GM21381 (cell line): ENCODE data around the gene GPR6.

Source experiments
- ATAC-seq: cut with Tn5 transposase; IDR thresholded peaks from one replicate; pipeline ENCODE4 v1.9.1; 2021; ENCODE audit warnings: mild to moderate bottlenecking, moderate library complexity; ENCODE audit not compliant: unreplicated experiment

GPR6 gene, protein sequence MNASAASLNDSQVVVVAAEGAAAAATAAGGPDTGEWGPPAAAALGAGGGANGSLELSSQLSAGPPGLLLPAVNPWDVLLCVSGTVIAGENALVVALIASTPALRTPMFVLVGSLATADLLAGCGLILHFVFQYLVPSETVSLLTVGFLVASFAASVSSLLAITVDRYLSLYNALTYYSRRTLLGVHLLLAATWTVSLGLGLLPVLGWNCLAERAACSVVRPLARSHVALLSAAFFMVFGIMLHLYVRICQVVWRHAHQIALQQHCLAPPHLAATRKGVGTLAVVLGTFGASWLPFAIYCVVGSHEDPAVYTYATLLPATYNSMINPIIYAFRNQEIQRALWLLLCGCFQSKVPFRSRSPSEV

DNA sequence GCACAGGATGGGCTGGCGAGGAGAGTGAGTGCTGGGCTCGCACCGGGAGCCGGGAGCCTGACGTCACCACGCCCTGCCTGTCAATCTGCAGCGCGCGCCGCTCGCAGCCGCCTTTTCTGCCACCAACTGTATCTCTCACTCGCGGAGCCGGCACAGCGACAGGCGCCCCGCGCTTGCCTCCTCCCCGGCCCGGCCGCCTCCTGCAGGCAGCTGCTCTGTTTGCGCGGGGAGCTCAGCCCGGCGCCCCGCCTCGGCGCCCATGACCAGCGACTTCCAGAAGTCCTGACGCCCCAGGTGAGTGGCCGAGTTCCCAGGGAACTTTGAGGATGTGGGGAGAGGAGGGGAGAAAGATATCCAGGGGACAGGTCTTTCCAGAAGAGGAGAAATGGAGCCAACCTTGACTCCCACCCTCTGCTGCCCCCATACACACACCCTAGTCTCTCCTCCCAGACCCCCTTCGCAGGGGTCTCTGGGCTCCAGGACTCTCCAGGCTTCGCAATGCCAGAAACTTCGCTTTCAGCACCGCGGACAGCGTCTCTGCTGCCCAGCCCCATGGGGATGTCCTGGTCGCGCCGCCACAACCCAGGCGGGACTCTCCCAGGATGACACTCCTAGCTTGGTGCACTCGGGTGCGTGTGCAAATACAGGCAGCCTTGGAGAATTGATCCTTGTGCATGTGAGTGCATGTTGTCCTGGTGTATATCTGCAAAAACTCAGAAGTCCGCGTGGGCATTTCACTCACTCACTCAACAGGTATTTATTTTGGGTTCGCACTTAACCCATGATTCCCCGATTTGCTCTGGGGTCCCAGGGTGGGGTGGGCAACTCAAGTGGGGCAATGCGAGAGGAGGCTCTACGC, at the start of gene GPR6:
Gene GPR6, plus strand, starts transcription at position 138 of the 859 bp plus-strand sequence. CDS start 802 bp downstream, outside the sequence.
- no peak for ATAC-seq

DNA sequence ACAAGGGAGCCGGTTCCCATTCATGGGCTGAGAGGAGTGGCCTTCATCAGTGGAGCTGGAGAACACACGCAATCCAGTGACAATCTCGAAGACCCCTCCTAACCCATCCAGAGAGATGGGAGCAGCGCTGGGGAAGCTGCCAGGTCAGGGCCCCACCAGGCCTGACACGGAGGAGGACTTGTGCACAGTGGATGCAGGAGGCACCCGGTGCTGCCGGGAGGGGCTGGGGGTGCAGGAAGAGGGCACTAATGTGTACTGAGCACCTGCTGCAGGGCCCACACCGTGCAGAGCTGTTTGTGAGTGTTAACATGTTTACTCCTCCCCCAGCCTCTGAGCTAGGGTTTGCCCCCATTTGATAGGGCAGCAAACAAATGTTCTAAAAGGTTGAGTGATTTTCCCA, 43.8 kb upstream of the GPR6 start:
- ATAC-seq, result no peak

DNA sequence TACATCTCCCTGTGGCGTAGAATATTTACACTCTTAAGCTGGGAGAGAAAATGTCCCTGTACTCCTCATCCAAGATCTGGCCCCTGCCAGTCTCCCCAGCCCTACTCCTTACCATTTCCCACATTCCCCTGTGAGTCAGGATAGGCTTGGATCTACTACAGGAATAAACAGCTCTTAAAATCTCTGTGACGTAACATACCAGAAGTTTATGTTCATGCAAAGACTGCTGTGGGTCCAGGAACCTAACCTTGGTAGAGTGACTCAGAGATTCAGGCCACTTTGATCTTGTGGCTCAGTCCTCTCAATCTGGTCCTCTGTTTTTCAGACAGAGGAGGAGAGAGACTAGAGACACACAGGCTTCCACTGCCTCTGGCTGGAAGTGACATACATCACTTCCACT, 38.5 kb upstream of the GPR6 start:
- ATAC-seq, result no peak

- ATAC-seq, result no peak
Observed at GRCh38 chr6:109944448-109944847, 33.7 kb upstream of the GPR6 start.

DNA sequence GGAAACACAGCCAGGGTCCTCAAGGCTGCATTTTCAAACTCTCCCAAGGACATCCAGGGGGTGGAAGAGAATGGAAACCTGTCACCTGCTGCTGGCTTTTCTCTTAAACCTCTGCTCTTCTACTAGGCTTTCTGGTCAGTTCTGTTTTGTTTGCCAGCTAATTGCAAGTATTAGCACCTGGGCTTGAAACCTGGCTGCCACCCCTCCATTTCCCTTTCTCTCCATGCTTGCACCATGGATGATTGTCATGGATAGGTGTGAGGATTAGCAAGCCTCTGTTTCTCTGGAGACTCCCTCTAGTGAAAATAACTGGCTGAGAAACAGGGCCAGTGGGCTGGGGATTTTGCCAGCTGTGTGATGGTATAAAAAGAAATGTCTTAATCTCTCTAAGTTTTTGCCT, 33.0 kb upstream of the GPR6 start:
- ATAC-seq, result no peak

DNA sequence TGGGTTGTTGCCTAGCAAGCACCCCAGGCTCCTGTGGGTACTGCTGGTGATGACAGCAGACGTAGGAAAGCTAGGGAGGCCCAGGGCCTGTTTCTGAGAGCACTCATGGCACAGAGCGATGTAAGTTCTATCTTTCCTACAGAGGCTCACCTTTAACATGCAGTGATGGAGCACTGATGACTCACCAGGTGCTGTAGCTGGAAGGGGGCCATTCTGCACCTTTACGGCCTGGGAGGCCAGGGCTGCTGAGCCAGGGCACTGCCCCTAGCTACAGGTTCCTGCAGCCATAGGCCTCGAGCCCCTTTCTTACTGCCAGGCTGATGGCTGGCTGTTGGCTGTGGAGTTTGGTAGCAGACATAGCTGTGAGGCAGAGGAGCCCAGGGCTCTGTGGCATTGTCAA, 31.1 kb upstream of the GPR6 start:
- no peak for ATAC-seq

DNA sequence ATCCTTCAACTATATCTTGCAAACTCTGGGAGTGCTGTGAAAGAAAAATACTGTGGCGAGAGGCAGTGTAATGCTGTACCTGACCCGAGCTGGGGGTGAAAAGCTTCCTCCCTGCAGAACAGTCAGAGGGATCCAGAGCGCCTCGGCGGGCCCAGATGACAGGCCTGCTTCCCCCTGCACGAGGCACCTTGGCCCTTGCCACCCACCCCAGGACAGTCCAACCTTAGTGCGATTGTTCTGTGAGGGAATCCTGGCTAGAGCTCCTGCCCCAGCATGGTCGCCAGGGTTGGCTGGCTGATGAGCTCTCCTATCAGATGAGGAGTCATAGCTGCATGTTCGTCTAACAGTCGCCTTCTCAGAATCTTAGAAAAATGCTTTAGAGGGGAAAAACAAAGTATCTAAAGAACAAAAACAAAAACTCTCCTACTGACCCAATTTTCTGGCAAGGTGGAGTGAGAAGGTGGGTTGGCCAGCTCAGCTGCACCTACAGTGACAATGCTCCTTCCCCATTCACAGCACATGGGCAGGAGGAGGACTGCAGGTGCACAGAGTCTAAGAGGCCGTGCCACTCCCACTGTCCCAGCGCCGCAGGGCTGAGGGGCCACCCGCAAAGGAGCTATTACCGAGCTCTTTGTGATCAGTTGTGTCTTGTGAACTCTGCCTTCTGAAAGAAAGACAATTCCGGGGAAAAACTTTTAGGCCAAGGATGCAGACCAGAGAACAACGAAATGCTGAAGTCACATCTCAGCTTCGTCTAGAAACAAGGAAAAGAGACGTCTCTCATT, 28.6 kb upstream of the GPR6 start:
- ATAC-seq, result no peak

DNA sequence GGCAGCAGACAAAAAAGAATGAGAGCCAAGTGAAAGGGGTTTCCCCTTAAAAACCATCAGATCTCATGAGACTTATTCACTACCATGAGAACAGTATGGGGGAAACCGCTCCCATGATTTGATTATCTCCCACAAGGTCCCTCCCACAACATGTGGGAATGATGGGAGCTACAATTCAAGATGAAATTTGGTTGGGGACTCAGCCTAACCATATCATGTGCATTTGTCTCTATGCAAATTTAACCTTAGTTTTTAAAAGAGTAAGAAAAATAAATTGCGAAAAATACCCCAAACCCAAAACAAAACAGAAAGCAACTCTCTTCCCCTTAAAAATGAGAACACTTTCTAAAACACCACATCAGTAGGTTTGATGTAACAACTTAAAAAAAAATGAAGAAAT, 22.6 kb upstream of the GPR6 start:
- ATAC-seq, result no peak

DNA sequence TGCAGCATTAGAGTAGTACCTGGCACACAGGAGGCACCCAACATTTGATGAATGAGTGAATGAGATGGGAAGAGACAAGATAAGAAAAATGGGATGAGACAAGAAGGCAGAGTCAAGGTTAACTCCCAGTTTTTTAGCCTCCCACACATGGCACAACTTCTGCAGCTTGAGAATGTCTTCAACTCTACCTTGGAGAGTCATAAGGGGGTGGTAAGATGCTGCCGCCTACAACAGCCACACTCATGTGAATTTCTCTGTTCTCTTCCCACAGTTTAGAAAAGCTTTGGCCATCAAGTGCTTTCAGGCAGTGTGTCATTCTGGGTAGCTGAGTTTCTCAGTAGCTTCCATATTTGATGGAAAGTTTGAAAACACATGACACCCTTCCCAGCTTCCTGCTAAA, 19.5 kb upstream of the GPR6 start:
- no peak for ATAC-seq

DNA sequence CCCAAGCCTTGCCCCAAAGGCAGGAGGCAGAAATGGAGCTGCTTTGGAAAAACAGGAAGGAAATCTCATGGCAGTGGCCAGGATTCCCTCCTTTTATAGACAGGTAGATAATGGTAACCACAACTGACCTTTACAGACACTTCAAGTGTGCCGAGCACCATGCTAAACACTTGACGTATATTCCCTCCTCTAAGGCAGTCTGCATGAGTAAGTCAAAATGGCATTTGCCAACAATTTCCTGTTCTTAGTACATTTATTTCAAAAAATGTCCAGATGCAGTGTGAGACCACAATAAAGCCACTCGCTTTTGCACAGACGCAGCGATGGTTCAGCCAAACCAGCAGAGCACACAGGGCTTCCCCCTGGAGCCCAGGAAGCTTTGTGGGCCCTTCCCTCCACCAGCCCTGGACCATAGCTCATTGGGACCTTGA, 16.5 kb upstream of the GPR6 start:
- ATAC-seq, result no peak

GRCh38 chr6:109962271-109962670, 15.8 kb upstream of the GPR6 start:
- no peak for ATAC-seq

GRCh38 chr6:109963598-109964170, 14.4 kb upstream of the GPR6 start:
- no peak for ATAC-seq

DNA sequence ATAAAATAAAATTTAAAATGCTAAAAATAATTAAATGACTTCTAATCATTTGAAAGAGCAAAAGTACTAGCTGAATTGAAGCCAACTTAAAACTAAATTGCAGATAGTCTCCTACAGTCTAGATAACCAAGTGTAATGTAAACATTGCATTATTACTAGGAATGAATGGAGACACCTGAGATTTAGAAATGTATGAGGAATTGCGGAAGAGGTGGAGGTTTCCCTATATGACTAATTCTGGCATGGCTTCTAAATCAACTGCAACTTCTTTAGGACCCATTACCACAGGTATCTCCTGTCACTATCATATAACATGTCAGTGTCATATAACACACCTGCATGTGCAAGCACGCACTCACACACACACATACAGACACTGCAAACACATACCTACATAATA, 13.2 kb upstream of the GPR6 start:
- ATAC-seq, result no peak

DNA sequence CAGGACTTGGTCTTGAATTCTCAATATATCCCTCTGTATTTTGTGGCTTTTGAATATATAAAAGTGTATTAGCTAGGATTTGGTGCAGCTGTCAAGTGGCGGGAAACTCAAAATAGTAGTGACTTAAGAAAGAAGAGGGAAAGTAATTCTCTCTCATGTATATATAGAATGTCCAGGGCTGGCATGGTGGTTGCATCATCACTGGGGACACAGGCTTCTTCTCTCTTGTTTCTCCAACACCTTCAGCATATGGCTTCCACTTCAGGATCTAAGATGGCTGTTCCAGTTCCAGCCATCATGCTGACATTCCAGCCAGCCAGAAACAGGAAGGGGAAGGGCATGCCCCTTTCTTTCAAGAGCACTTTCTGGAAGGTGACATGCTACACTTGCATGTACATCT, 11.8 kb upstream of the GPR6 start:
- ATAC-seq, result no peak

DNA sequence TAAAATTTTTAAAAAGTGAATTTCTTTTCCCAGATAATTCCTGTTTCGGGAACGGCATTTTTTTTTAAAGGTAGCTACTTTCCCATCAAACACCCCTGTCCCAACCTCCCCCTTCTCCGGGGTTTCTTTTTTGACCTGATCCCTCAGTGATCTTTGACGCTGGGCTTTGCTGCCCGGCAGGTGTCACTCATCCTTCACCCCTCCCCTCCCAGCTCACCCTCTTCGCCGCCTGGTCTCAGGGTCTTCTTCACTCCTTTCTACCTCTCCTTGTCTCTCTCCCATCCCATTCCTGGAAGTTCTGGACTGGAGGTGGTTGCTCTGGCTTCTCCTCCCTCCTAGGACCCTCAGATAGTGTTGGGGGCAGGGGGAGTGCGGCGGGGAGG, 329 bp upstream of the GPR6 start:
- no peak for ATAC-seq

- no peak for ATAC-seq
Observed at GRCh38 chr6:109979033-109979921, 1.2 kb downstream of the GPR6 start.

DNA sequence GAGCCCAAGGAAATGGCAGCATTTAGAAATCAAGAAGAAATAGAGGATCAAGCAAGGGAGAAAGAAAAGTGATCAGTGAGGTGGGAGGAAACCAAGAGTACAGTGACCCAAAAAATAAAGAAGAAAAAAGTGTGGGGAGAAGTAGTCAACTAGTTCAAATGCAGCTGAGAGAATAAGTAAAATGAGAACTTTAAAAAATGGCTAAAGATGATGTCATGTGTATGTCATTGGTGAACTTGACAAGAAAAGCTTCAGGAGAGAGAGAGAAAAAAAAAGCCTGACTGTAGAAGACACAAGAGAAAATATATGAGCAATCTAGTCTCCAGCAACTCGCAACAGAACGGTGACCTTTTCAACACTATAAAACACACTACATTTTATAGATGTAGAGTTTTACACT, 6.3 kb downstream of the GPR6 start:
- no peak for ATAC-seq

- ATAC-seq, result no peak
Observed at GRCh38 chr6:109987196-109987595, 9.1 kb downstream of the GPR6 start.

- ATAC-seq, result no peak
Observed at GRCh38 chr6:109991201-109992101, 13.3 kb downstream of the GPR6 start.
